HG03196 (cell line): Measurements from ENCODE around the gene HPSE2.
"Not testable (repeated sequence)": the region's sequence is repeated elsewhere in the genome, so short reads cannot be mapped to it uniquely, and the experiment has no call there.

Experiments used
- ATAC-seq: cut with Tn5 transposase; IDR thresholded peaks from one replicate; pipeline ENCODE4 v1.9.1; 2021; ENCODE audit not compliant: unreplicated experiment

The HPSE2 gene

GRCh38 chr10:98924526-98924925 lies 311.1 kb downstream of the HPSE2 start:
- ATAC-seq, result no peak

GRCh38 chr10:98921316-98921715 lies 314.3 kb downstream of the HPSE2 start:
- no peak for ATAC-seq

GRCh38 chr10:98920807-98921206 lies 314.8 kb downstream of the HPSE2 start:
- ATAC-seq, result no peak

- ATAC-seq, result no peak
These were observed 315.3 kb downstream of the HPSE2 start for GRCh38 chr10:98920360-98920759.

- no peak for ATAC-seq
These were observed 315.8 kb downstream of the HPSE2 start for GRCh38 chr10:98919899-98920298.

- ATAC-seq, result no peak
These were observed 317.8 kb downstream of the HPSE2 start for GRCh38 chr10:98917828-98918227.

- no peak for ATAC-seq
These were observed 319.0 kb downstream of the HPSE2 start for GRCh38 chr10:98916526-98917125.

- no peak for ATAC-seq
These were observed 319.7 kb downstream of the HPSE2 start for GRCh38 chr10:98915911-98916310.

- no peak for ATAC-seq
These were observed 325.1 kb downstream of the HPSE2 start for GRCh38 chr10:98910546-98910945.

- ATAC-seq, result no peak
These were observed 325.6 kb downstream of the HPSE2 start for GRCh38 chr10:98910048-98910447.

GRCh38 chr10:98908868-98909267 lies 326.8 kb downstream of the HPSE2 start:
- no peak for ATAC-seq

- ATAC-seq, result not testable (repeated sequence)
These were observed 327.4 kb downstream of the HPSE2 start for GRCh38 chr10:98908247-98908646.

- no peak for ATAC-seq
These were observed 334.1 kb downstream of the HPSE2 start for GRCh38 chr10:98901441-98902110.

GRCh38 chr10:98899018-98899417 lies 336.6 kb downstream of the HPSE2 start:
- ATAC-seq, result no peak

- no peak for ATAC-seq
These were observed 343.1 kb downstream of the HPSE2 start for GRCh38 chr10:98892523-98892922.

GRCh38 chr10:98886686-98887085 lies 349.0 kb downstream of the HPSE2 start:
- ATAC-seq, result no peak

- ATAC-seq, result no peak
These were observed 350.3 kb downstream of the HPSE2 start for GRCh38 chr10:98885378-98885777.

- no peak for ATAC-seq
These were observed 353.9 kb downstream of the HPSE2 start for GRCh38 chr10:98881789-98882188.

- ATAC-seq, result no peak
These were observed 354.7 kb downstream of the HPSE2 start for GRCh38 chr10:98880971-98881370.

- no peak for ATAC-seq
These were observed 356.7 kb downstream of the HPSE2 start for GRCh38 chr10:98878921-98879320.

- no peak for ATAC-seq
These were observed 357.2 kb downstream of the HPSE2 start for GRCh38 chr10:98878418-98878817.

GRCh38 chr10:98861962-98862361 lies 373.7 kb downstream of the HPSE2 start:
- no peak for ATAC-seq

- ATAC-seq, result no peak
These were observed 377.1 kb downstream of the HPSE2 start for GRCh38 chr10:98858525-98858924.
